ENCODE measurements around the gene CATSPERZ. TPM values are rescaled to one million over a fixed set of nuclear protein-coding genes. Genes with fewer than 3 reads are reported as not detected.
A peak's percentile ranks its signal among the peaks of the same experiment; 100 is the strongest.

The CATSPERZ gene
- total and polyA plus RNA-seq, 8 donors = 0.27 to 1.5 (median 0.51) TPM; not detected in 5

- intact Hi-C loops (cut with DNase I) = loop anchor here in 1 of 3 donors (5.0 kb wide), 1 partner anchor 56 kb away; the partner anchor contains the start of gene FERMT3
- WGBS, 2 donors = 86 to 88% methylated on average over 29 of the region's 29 CpGs
- DNase-seq (peak in 3 of 6 donors; percentile 44 to 74 (median 45)), FAIRE-seq (no peak), ATAC-seq (no peak)
- peaks cover 0 to 5% (median 0%) of the 10 kb centered on the region in 3 donors for H3K4me1 ChIP-seq
- TF ChIP-seq CTCF (IDR thresholded peaks at IDR 0.05) = no peak
- H3K27ac ChIP-seq = no peak overlapping the region
- H3K36me3 ChIP-seq = peaks cover 0 to 8% (median 0%) of the 10 kb centered on the region in 3 donors
- no peak overlapping the region for H3K4me3 ChIP-seq
- no peaks in the 10 kb centered on the region for H3K9me3 ChIP-seq
- no peaks in the 10 kb centered on the region for H3K27me3 ChIP-seq
Observed at GRCh38 chr11:64263021-64263946, 36.9 kb upstream of the CATSPERZ start.

GRCh38 chr11:64263947-64264317 is 36.2 kb upstream of the CATSPERZ start:
- DNase-seq (no peak), ATAC-seq (no peak), FAIRE-seq (no peak)
- no peaks in the 10 kb centered on the region for H3K27me3 ChIP-seq
- no peak overlapping the region for H3K4me3 ChIP-seq
- H3K4me1 ChIP-seq = peaks cover 0 to 12% (median 5%) of the 10 kb centered on the region in 3 donors
- no peaks in the 10 kb centered on the region for H3K9me3 ChIP-seq
- intact Hi-C loops (cut with DNase I) = loop anchor here in 1 of 3 donors (5.0 kb wide), 1 partner anchor 57 kb away; the partner anchor contains the start of gene FERMT3
- no peak overlapping the region for H3K27ac ChIP-seq
- no peak for TF ChIP-seq CTCF (IDR thresholded peaks at IDR 0.05)
- peaks cover 0 to 2% (median 0%) of the 10 kb centered on the region in 3 donors for H3K36me3 ChIP-seq
- 95 to 96% methylated on average over 8 of the region's 8 CpGs for WGBS, 2 donors

DNA sequence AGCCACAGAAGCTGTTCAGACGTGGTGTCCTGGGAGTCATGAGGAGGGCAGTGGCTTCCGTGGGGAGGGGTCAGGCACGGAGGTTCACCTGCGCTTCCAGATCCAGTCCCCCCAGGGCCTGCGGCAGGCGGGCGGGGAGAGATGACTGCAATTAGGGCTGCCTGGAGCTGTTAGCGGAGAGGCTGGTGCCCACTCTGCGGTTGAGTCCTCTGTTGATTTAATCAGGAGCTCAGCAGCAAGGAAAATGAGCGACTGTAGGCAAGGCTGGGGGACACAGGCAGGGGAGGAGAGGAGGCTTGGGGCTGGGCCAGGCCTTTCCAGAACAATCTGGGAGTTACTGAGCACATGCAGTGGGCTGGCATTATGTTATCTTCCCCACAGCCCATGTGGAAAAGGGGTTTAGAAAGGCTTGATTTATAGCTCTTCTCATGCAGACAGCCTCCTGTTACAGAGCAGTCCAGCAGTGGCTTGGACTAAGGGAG is 35.7 kb upstream of the CATSPERZ start:
- no peak for ATAC-seq
- no peak for TF ChIP-seq CTCF (IDR thresholded peaks at IDR 0.05)
- intact Hi-C loops (cut with DNase I) = loop anchor here in 1 of 3 donors (5.0 kb wide), 1 partner anchor 57 kb away; the partner anchor contains the start of gene FERMT3

GRCh38 chr11:64265176-64266160 is 34.7 kb upstream of the CATSPERZ start:
- TF ChIP-seq CTCF (IDR thresholded peaks at IDR 0.05) = no peak
- DNase-seq (peak in 3 of 6 donors; percentile 54 to 75 (median 58)), ATAC-seq (no peak), FAIRE-seq (no peak)
- Histone ChIP-seq H3K36me3 (no peaks in the 10 kb centered on the region), H3K27me3 (no peaks in the 10 kb centered on the region), H3K9me3 (no peaks in the 10 kb centered on the region), H3K4me1 (peaks cover 0 to 12% (median 5%) of the 10 kb centered on the region in 3 donors), H3K4me3 (no peak overlapping the region), H3K27ac (no peak overlapping the region)
- 92 to 93% methylated on average over 35 of the region's 35 CpGs for WGBS, 2 donors
- intact Hi-C loops (cut with DNase I) = no loop called here

More for the DNA sequence above, 35.7 kb upstream of the CATSPERZ start:
- DNase-seq (peak in 1 of 6 donors; percentile 62), FAIRE-seq (no peak)
- no peak overlapping the region for H3K27ac ChIP-seq
- no peak overlapping the region for H3K4me3 ChIP-seq
- H3K9me3 ChIP-seq = no peaks in the 10 kb centered on the region
- WGBS, 2 donors = 88 to 96% methylated on average over 10 of the region's 10 CpGs
- H3K27me3 ChIP-seq = no peaks in the 10 kb centered on the region
- H3K4me1 ChIP-seq = peaks cover 0 to 12% (median 5%) of the 10 kb centered on the region in 3 donors
- H3K36me3 ChIP-seq = no peaks in the 10 kb centered on the region

Data from pancreas (tissue), 10 donors.